K562 (cell line): ENCODE results near the gene BAHD1. TPM values are rescaled to one million over a fixed set of nuclear protein-coding genes. Genes with fewer than 3 reads are reported as not detected.

Experiments
- CEBPG ChIP-seq, 3 experiments: fragments of 200-800 bp in 1 of 3; sonication (Bioruptor generic) in 1 of 3; sonication (generic) in 1 of 3; formaldehyde crosslinking in 1 of 3; IDR thresholded peaks in 2 of 3; conservative IDR thresholded peaks in 1 of 3; 2 replicates each; pipeline versions ENCODE4 v1.6.1 to v1.8.0; 2016 to 2022; ENCODE audit warnings: missing compliant biosample characterization in 2 of 3, missing genetic modification characterization in 2 of 3, mild to moderate bottlenecking in 1 of 3, missing genetic modification reagents in 1 of 3
- EZH2 ChIP-seq: IDR thresholded peaks from 2 replicates; pipeline ENCODE4 v1.6.1; 2012; ENCODE audit warnings: low read depth, mild to moderate bottlenecking, inconsistent platforms, low read length, borderline replicate concordance
- NELFE ChIP-seq: IDR thresholded peaks from 2 replicates; pipeline ENCODE4 v1.6.1; 2011; ENCODE audit warnings: mild to moderate bottlenecking; ENCODE audit not compliant: insufficient read depth, insufficient read length
- POLR2A ChIP-seq: fragments of 450-650 bp; conservative IDR thresholded peaks from 2 replicates; pipeline ENCODE4 v1.6.1; 2016
- PRMT5 ChIP-seq: sonication (generic); formaldehyde crosslinking; IDR thresholded peaks from 2 replicates; pipeline ENCODE4 v1.5.0; 2020; ENCODE audit warnings: missing genetic modification reagents
- RUNX1 ChIP-seq: sonication (generic); IDR thresholded peaks from 2 replicates; pipeline ENCODE4 v1.6.1; 2016; ENCODE audit warnings: antibody characterized with exemption, low read depth
- ZBTB11 ChIP-seq, 3 experiments: fragments of 200-800 bp in 1 of 3; fragments of 250-450 bp in 1 of 3; fragments of 450-650 bp in 1 of 3; sonication (Bioruptor Pico) in 1 of 3; sonication (Bioruptor generic) in 1 of 3; formaldehyde crosslinking in 1 of 3; IDR thresholded peaks; 2 replicates each; pipeline versions ENCODE4 v1.6.1 to v1.8.0; 2016 to 2022; ENCODE audit warnings: mild to moderate bottlenecking in 2 of 3, missing genetic modification characterization in 2 of 3, missing compliant biosample characterization in 1 of 3, moderate library complexity in 1 of 3
- ZNF699 ChIP-seq: fragments of 250-450 bp; sonication (Bioruptor Pico); IDR thresholded peaks from 2 replicates; pipeline ENCODE4 v1.8.0; 2021; ENCODE audit warnings: mild to moderate bottlenecking, moderate library complexity; ENCODE audit not compliant: insufficient replicate concordance
- ZNF780A ChIP-seq: fragments of 250-450 bp; sonication (Bioruptor Pico); IDR thresholded peaks from 2 replicates; pipeline ENCODE4 v1.5.0; 2021; ENCODE audit warnings: mild to moderate bottlenecking
- polyA plus RNA-seq, 8 experiments: library from polyadenylated mRNA; depleted of rRNA in 4 of 8; stranded (reverse) in 5 of 8; unstranded in 3 of 8; fragments of >200 nt; fragmentation: Nextera tagmentation in 2 of 8; fragmentation: Illumina TruSeq in 1 of 8; extraction: Ambion mirVana in 2 of 8; extraction: Trizol in 1 of 8; gene quantifications; 2 replicates each; pipeline versions ENCODE4 v1.2.1 to v1.2.3, GENCODE V29; 2011 to 2014; ENCODE audit warnings: inconsistent platforms in 1 of 8, missing spikeins in 1 of 8
- total RNA-seq, 7 experiments: library from RNA; depleted of rRNA in 6 of 7; stranded (reverse); fragments of >200 nt in 6 of 7; fragmentation: Illumina TruSeq in 2 of 7; extraction: Trizol in 2 of 7; gene quantifications; 2 replicates each; pipeline versions ENCODE4 v1.2.1 to v1.2.3, GENCODE V29; 2011 to 2021; ENCODE audit warnings: low replicate concordance in 1 of 7

Gene BAHD1
- total and polyA plus RNA-seq, 9 of the 15 experiments (the other 6 are each of a cell fraction or from before 2014, with no cell fraction given): 0.55 to 38.5 (median 11.5) TPM

GRCh38 chr15:40448354-40448753 is 7.6 kb downstream of the BAHD1 start (continued):
- TF ChIP-seq ZBTB11 (CRISPR knock-in tag; IDR thresholded peaks at IDR 0.05): no peak
- no peak for TF ChIP-seq ZNF699 (CRISPR knock-in tag)
- TF ChIP-seq ZNF780A (CRISPR knock-in tag): no peak
- TF ChIP-seq POLR2A: no peak
- TF ChIP-seq CEBPG (CRISPR knock-in tag; IDR thresholded peaks at IDR 0.05): no peak
- TF ChIP-seq CEBPG (tag; conservative IDR thresholded peaks at IDR 0.05 in 1 of 2, IDR thresholded peaks at IDR 0.05 in 1 of 2): no peak
- TF ChIP-seq EZH2: no peak
- no peak for TF ChIP-seq NELFE
- TF ChIP-seq RUNX1: no peak
- TF ChIP-seq PRMT5 (CRISPR knock-in tag): no peak
